GM23338 (cell line): ENCODE results near the gene CD48. TPM values are rescaled to one million over a fixed set of nuclear protein-coding genes. Genes with fewer than 3 reads are reported as not detected.
A peak's percentile ranks its signal among the peaks of the same experiment; 100 is the strongest.

Experiments
- ATAC-seq: fragments of 200-7000 bp; cut with Tn5 transposase; 3 replicates; pipeline ENCODE4 v1.9.1; 2020
- DNase-seq: peaks from one replicate; pipeline ENCODE4 v3.0.0-alpha.2; 2015; ENCODE audit warnings: low spot score
- H2AFZ ChIP-seq: fragments of 200-600 bp; sonication (generic); 2 replicates; pipeline ENCODE4 v1.8.0; 2016; ENCODE audit warnings: antibody characterized with exemption, mild to moderate bottlenecking, moderate library complexity
- H3F3A ChIP-seq: fragments of 200-600 bp; sonication (generic); replicated peaks from 2 replicates; pipeline ENCODE4 v1.8.0; 2017; ENCODE audit warnings: antibody characterized with exemption, mixed run types, low read depth
- H3K27ac ChIP-seq: fragments of 200-600 bp; sonication (generic); 2 replicates; pipeline ENCODE4 v1.6.1; 2016; ENCODE audit warnings: low read depth
- H3K27me3 ChIP-seq: fragments of 200-600 bp; sonication (generic); 2 replicates; pipeline ENCODE4 v1.8.0; 2016; ENCODE audit warnings: mild to moderate bottlenecking, mixed run types, moderate library complexity; ENCODE audit not compliant: insufficient read depth
- H3K36me3 ChIP-seq: fragments of 200-600 bp; sonication (generic); 2 replicates; pipeline ENCODE4 v1.8.0; 2016; ENCODE audit warnings: mild to moderate bottlenecking; ENCODE audit not compliant: insufficient read depth
- H3K4me1 ChIP-seq: fragments of 200-600 bp; sonication (generic); 2 replicates; pipeline ENCODE4 v1.8.0; 2016; ENCODE audit warnings: mild to moderate bottlenecking, moderate library complexity; ENCODE audit not compliant: insufficient read depth
- H3K4me2 ChIP-seq: fragments of 200-600 bp; sonication (generic); 2 replicates; pipeline ENCODE4 v1.7.1; 2017; ENCODE audit warnings: mixed run types
- H3K4me3 ChIP-seq: fragments of 200-600 bp; sonication (generic); 2 replicates; pipeline ENCODE4 v1.6.1; 2016; ENCODE audit warnings: mixed run types
- H3K79me2 ChIP-seq: fragments of 200-600 bp; sonication (generic); replicated peaks from 2 replicates; pipeline ENCODE4 v1.8.0; 2017; ENCODE audit warnings: mild to moderate bottlenecking; ENCODE audit not compliant: insufficient read depth
- H3K9me2 ChIP-seq: fragments of 200-600 bp; sonication (generic); 2 replicates; pipeline ENCODE4 v1.8.0; 2017; ENCODE audit not compliant: insufficient read depth
- H4K20me1 ChIP-seq: fragments of 200-600 bp; sonication (generic); replicated peaks from 2 replicates; pipeline ENCODE4 v1.8.0; 2017; ENCODE audit warnings: mild to moderate bottlenecking; ENCODE audit not compliant: insufficient read depth
- H3K27ac Mint-ChIP-seq: 2 replicates; pipeline ENCODE4 v1.8.0; 2020; ENCODE audit warnings: inconsistent platforms, mild to moderate bottlenecking, moderate library complexity, mixed read lengths
- H3K27me3 Mint-ChIP-seq: 3 replicates; pipeline ENCODE4 v1.8.0; 2022; ENCODE audit warnings: low read depth, mild to moderate bottlenecking, moderate library complexity, mixed read lengths, inconsistent platforms; ENCODE audit not compliant: insufficient read depth, poor library complexity
- H3K36me3 Mint-ChIP-seq: 3 replicates; pipeline ENCODE4 v1.8.0; 2021; ENCODE audit warnings: low read depth, mild to moderate bottlenecking, inconsistent platforms, moderate library complexity, mixed read lengths
- H3K4me1 Mint-ChIP-seq: 3 replicates; pipeline ENCODE4 v1.8.0; 2020; ENCODE audit warnings: mild to moderate bottlenecking, inconsistent platforms, mixed read lengths
- H3K4me3 Mint-ChIP-seq: 3 replicates; pipeline ENCODE4 v1.8.0; 2021; ENCODE audit warnings: moderate library complexity, mild to moderate bottlenecking, inconsistent platforms, mixed read lengths
- H3K9me3 Mint-ChIP-seq: 3 replicates; pipeline ENCODE4 v1.8.0; 2020; ENCODE audit warnings: moderate library complexity, mild to moderate bottlenecking, inconsistent platforms, mixed read lengths
- CREB1 ChIP-seq: fragments of 250-450 bp; sonication (Bioruptor Pico); IDR thresholded peaks from 2 replicates; pipeline ENCODE4 v1.5.0; 2020; ENCODE audit warnings: low read depth, mild to moderate bottlenecking, moderate library complexity
- CTCF ChIP-seq, 2 experiments: fragments of 200-600 bp in 1 of 2; sonication (generic) in 1 of 2; conservative IDR thresholded peaks; 2 replicates each; pipeline versions ENCODE4 v1.5.1 to v1.6.1; 2016 to 2017; ENCODE audit warnings: antibody characterized with exemption in 2 of 2, low read depth in 2 of 2, mild to moderate bottlenecking in 2 of 2, moderate library complexity in 1 of 2
- ETS1 ChIP-seq: IDR thresholded peaks from 2 replicates; pipeline ENCODE4 v1.6.1; 2016; ENCODE audit warnings: antibody characterized with exemption
- EZH2 ChIP-seq: fragments of 200-600 bp; sonication (generic); IDR thresholded peaks from one replicate; pipeline ENCODE4 v1.8.0; 2017; ENCODE audit warnings: antibody characterized with exemption, mild to moderate bottlenecking, low read depth; ENCODE audit not compliant: unreplicated experiment
- EZH2phosphoT487 ChIP-seq: fragments of 200-600 bp; sonication (generic); IDR thresholded peaks from one replicate; pipeline ENCODE4 v1.8.1; 2018; ENCODE audit warnings: antibody characterized with exemption; ENCODE audit not compliant: unreplicated experiment
- JUNB ChIP-seq: IDR thresholded peaks from one replicate; pipeline ENCODE4 v1.6.1; 2016; ENCODE audit warnings: antibody characterized with exemption; ENCODE audit not compliant: unreplicated experiment
- NANOG ChIP-seq: IDR thresholded peaks from 2 replicates; pipeline ENCODE4 v1.6.1; 2016; ENCODE audit warnings: antibody characterized with exemption, borderline replicate concordance
- POLR2AphosphoS5 ChIP-seq: IDR thresholded peaks from 2 replicates; pipeline ENCODE4 v1.6.1; 2016; ENCODE audit warnings: antibody characterized with exemption, low read depth
- REST ChIP-seq: IDR thresholded peaks from one replicate; pipeline ENCODE4 v1.6.1; 2018; ENCODE audit warnings: antibody characterized with exemption; ENCODE audit not compliant: unreplicated experiment
- STAT1 ChIP-seq: IDR thresholded peaks from one replicate; pipeline ENCODE4 v1.6.1; 2016; ENCODE audit warnings: antibody characterized with exemption; ENCODE audit not compliant: unreplicated experiment
- ZNF114 ChIP-seq: fragments of 250-450 bp; sonication (Bioruptor Pico); IDR thresholded peaks from 2 replicates; pipeline ENCODE4 v1.5.0; 2020; ENCODE audit warnings: mild to moderate bottlenecking, moderate library complexity
- ZNF331 ChIP-seq: fragments of 250-450 bp; sonication (Bioruptor Pico); IDR thresholded peaks from 2 replicates; pipeline ENCODE4 v1.5.0; 2020; ENCODE audit warnings: low read depth, mild to moderate bottlenecking, moderate library complexity
- ZNF462 ChIP-seq: fragments of 250-450 bp; sonication (Bioruptor Pico); IDR thresholded peaks from 2 replicates; pipeline ENCODE4 v1.5.0; 2020; ENCODE audit warnings: mild to moderate bottlenecking, moderate library complexity
- polyA plus RNA-seq: library from polyadenylated mRNA; unstranded; fragments of >200 nt; fragmentation: Nextera tagmentation; extraction: Ambion mirVana; gene quantifications from 2 replicates; pipeline ENCODE4 v1.2.1, GENCODE V29; 2016
- total RNA-seq: library from RNA; depleted of rRNA; stranded (reverse); fragments of >200 nt; shearing (Covaris generic); gene quantifications from 2 replicates; pipeline ENCODE4 v1.2.3, GENCODE V29; 2014

The CD48 gene
- total and polyA plus RNA-seq, 2 experiments from 2014 or later: 0.34 to 0.45 TPM

GRCh38 chr1:160666079-160666442 is 45.6 kb downstream of the CD48 start:
- peak overlapping the region; percentile 35; the same call in 1 of the 2 replicates for H3K27ac Mint-ChIP-seq
- no peak overlapping the region for H3K4me3 ChIP-seq
- no peaks in the 10 kb centered on the region for H3K27me3 ChIP-seq
- no peak overlapping the region for H3K4me2 ChIP-seq
- no peaks in the 10 kb centered on the region for H4K20me1 ChIP-seq
- H3K36me3 ChIP-seq: no peaks in the 10 kb centered on the region
- peaks cover 12% of the 10 kb centered on the region; the same call in 2 of the 3 replicates for H3K36me3 Mint-ChIP-seq
- H3K27ac ChIP-seq: peak overlapping the region; percentile 61; the same call in 1 of the 2 replicates
- no peaks in the 10 kb centered on the region for H3F3A ChIP-seq
- H3K9me3 Mint-ChIP-seq: peaks cover 14% of the 10 kb centered on the region
- no peak overlapping the region for H2AFZ ChIP-seq
- ATAC-seq: no peak
- H3K4me1 Mint-ChIP-seq: peaks cover 28% of the 10 kb centered on the region
- no peaks in the 10 kb centered on the region for H3K79me2 ChIP-seq
- peaks cover 8% of the 10 kb centered on the region for H3K9me2 ChIP-seq
- peaks cover 3% of the 10 kb centered on the region for H3K27me3 Mint-ChIP-seq
- no peak overlapping the region for H3K4me3 Mint-ChIP-seq
- no peak for DNase-seq
- H3K4me1 ChIP-seq: peaks cover 10% of the 10 kb centered on the region; the same call in 1 of the 2 replicates
- no peak for TF ChIP-seq ZNF114 (CRISPR knock-in tag)
- TF ChIP-seq NANOG: no peak
- TF ChIP-seq STAT1: no peak
- TF ChIP-seq ZNF462 (CRISPR knock-in tag): no peak
- no peak for TF ChIP-seq JUNB
- TF ChIP-seq ZNF331 (CRISPR knock-in tag): no peak
- TF ChIP-seq REST: no peak
- TF ChIP-seq CREB1 (CRISPR knock-in tag): no peak
- TF ChIP-seq CTCF (conservative IDR thresholded peaks at IDR 0.05; ENCODE audit: low read depth in 2 of 2): no peak
- TF ChIP-seq EZH2phosphoT487: no peak
- no peak for TF ChIP-seq ETS1
- no peak for TF ChIP-seq EZH2
- no peak for TF ChIP-seq POLR2AphosphoS5
